H7 (cell line): Measurements from ENCODE around the gene EYA2. TPM values are rescaled to one million over a fixed set of nuclear protein-coding genes. Genes with fewer than 3 reads are reported as not detected.

ENCODE experiments used
- DNase-seq: peaks from one replicate; pipeline ENCODE4 v3.0.0; 2012
- H3K27me3 ChIP-seq: 2 replicates; pipeline ENCODE4 v1.6.0; 2011; ENCODE audit warnings: mild to moderate bottlenecking, low read length; ENCODE audit not compliant: control insufficient read depth, insufficient read depth
- H3K36me3 ChIP-seq: replicated peaks from 2 replicates; pipeline ENCODE4 v1.5.1; 2011; ENCODE audit warnings: low read length; ENCODE audit not compliant: control insufficient read depth, insufficient read depth
- H3K4me3 ChIP-seq: 2 replicates; pipeline ENCODE4 v1.5.1; 2011; ENCODE audit warnings: low read depth, mild to moderate bottlenecking, control low read depth, low read length, moderate library complexity; ENCODE audit not compliant: insufficient read depth
- total RNA-seq: library from RNA; depleted of rRNA; stranded (reverse); fragments of >200 nt; shearing (Covaris generic); gene quantifications from 2 replicates; pipeline ENCODE4 v1.2.3, GENCODE V29; 2014

EYA2 gene
- total RNA-seq, 1 experiment from 2014 or later, result 1.7 TPM

- DNase-seq, result no peak
- Histone ChIP-seq H3K36me3 (no peaks in the 10 kb centered on the region), H3K4me3 (no peak overlapping the region), H3K27me3 (no peaks in the 10 kb centered on the region)
These were observed 129.9 kb downstream of the EYA2 start for GRCh38 chr20:47024461-47024937.

- H3K4me3 ChIP-seq, result no peak overlapping the region
- H3K36me3 ChIP-seq, result no peaks in the 10 kb centered on the region
- no peak for DNase-seq
- no peaks in the 10 kb centered on the region for H3K27me3 ChIP-seq
These were observed 132.4 kb downstream of the EYA2 start for GRCh38 chr20:47027042-47027441.

GRCh38 chr20:47027456-47027855, 132.8 kb downstream of the EYA2 start:
- H3K27me3 ChIP-seq, result no peaks in the 10 kb centered on the region
- H3K4me3 ChIP-seq, result no peak overlapping the region
- no peak for DNase-seq
- H3K36me3 ChIP-seq, result no peaks in the 10 kb centered on the region

- H3K4me3 ChIP-seq, result no peak overlapping the region
- H3K27me3 ChIP-seq, result no peaks in the 10 kb centered on the region
- DNase-seq, result no peak
- H3K36me3 ChIP-seq, result no peaks in the 10 kb centered on the region
These were observed 133.8 kb downstream of the EYA2 start for GRCh38 chr20:47028487-47028886.

GRCh38 chr20:47029845-47030244, 135.2 kb downstream of the EYA2 start:
- Histone ChIP-seq H3K27me3 (no peaks in the 10 kb centered on the region), H3K36me3 (no peaks in the 10 kb centered on the region), H3K4me3 (no peak overlapping the region)
- DNase-seq, result no peak

- no peak overlapping the region for H3K4me3 ChIP-seq
- DNase-seq, result no peak
- H3K36me3 ChIP-seq, result no peaks in the 10 kb centered on the region
- no peaks in the 10 kb centered on the region for H3K27me3 ChIP-seq
These were observed 135.7 kb downstream of the EYA2 start for GRCh38 chr20:47030271-47030810.

GRCh38 chr20:47031004-47031403, 136.4 kb downstream of the EYA2 start:
- Histone ChIP-seq H3K4me3 (no peak overlapping the region), H3K36me3 (no peaks in the 10 kb centered on the region), H3K27me3 (no peaks in the 10 kb centered on the region)
- DNase-seq, result no peak

GRCh38 chr20:47031821-47032220, 137.2 kb downstream of the EYA2 start:
- Histone ChIP-seq H3K4me3 (no peak overlapping the region), H3K27me3 (no peaks in the 10 kb centered on the region), H3K36me3 (no peaks in the 10 kb centered on the region)
- DNase-seq, result no peak

GRCh38 chr20:47032933-47033578, 138.4 kb downstream of the EYA2 start:
- H3K4me3 ChIP-seq, result no peak overlapping the region
- no peak for DNase-seq
- no peaks in the 10 kb centered on the region for H3K36me3 ChIP-seq
- no peaks in the 10 kb centered on the region for H3K27me3 ChIP-seq

- no peak for DNase-seq
- no peaks in the 10 kb centered on the region for H3K27me3 ChIP-seq
- H3K4me3 ChIP-seq, result no peak overlapping the region
- no peaks in the 10 kb centered on the region for H3K36me3 ChIP-seq
These were observed 139.0 kb downstream of the EYA2 start for GRCh38 chr20:47033665-47034064.

GRCh38 chr20:47035026-47035590, 140.5 kb downstream of the EYA2 start:
- Histone ChIP-seq H3K4me3 (no peak overlapping the region), H3K27me3 (no peaks in the 10 kb centered on the region), H3K36me3 (no peaks in the 10 kb centered on the region)
- DNase-seq, result no peak

GRCh38 chr20:47036091-47036870, 141.6 kb downstream of the EYA2 start:
- Histone ChIP-seq H3K4me3 (no peak overlapping the region), H3K36me3 (no peaks in the 10 kb centered on the region), H3K27me3 (no peaks in the 10 kb centered on the region)
- no peak for DNase-seq

- DNase-seq, result no peak
- Histone ChIP-seq H3K4me3 (no peak overlapping the region), H3K27me3 (no peaks in the 10 kb centered on the region), H3K36me3 (no peaks in the 10 kb centered on the region)
These were observed 144.2 kb downstream of the EYA2 start for GRCh38 chr20:47038566-47039560.
